Endothelial cell (in vitro differentiated cells): ENCODE results near the gene FBXL22. TPM values are rescaled to one million over a fixed set of nuclear protein-coding genes. Genes with fewer than 3 reads are reported as not detected.

ENCODE experiments used
- DNase-seq: peaks from one replicate; pipeline ENCODE4 v3.0.0; 2021; ENCODE audit warnings: low spot score
- H3K27ac Mint-ChIP-seq: one replicate; pipeline ENCODE4 v1.8.0; 2021; ENCODE audit warnings: mixed read lengths, inconsistent platforms; ENCODE audit not compliant: unreplicated experiment
- H3K27me3 Mint-ChIP-seq: one replicate; pipeline ENCODE4 v1.8.0; 2021; ENCODE audit warnings: mild to moderate bottlenecking, moderate library complexity, mixed read lengths, inconsistent platforms; ENCODE audit not compliant: unreplicated experiment
- H3K36me3 Mint-ChIP-seq: one replicate; pipeline ENCODE4 v1.8.0; 2021; ENCODE audit warnings: mild to moderate bottlenecking, low read depth, mixed read lengths, inconsistent platforms; ENCODE audit not compliant: unreplicated experiment
- H3K4me1 Mint-ChIP-seq: one replicate; pipeline ENCODE4 v1.8.0; 2021; ENCODE audit warnings: mild to moderate bottlenecking, mixed read lengths, inconsistent platforms; ENCODE audit not compliant: unreplicated experiment
- H3K4me3 Mint-ChIP-seq: one replicate; pipeline ENCODE4 v1.8.0; 2021; ENCODE audit warnings: mild to moderate bottlenecking, mixed read lengths, inconsistent platforms; ENCODE audit not compliant: unreplicated experiment
- H3K9me3 Mint-ChIP-seq: one replicate; pipeline ENCODE4 v1.8.0; 2021; ENCODE audit warnings: mixed read lengths, inconsistent platforms; ENCODE audit not compliant: unreplicated experiment
- total RNA-seq: library from RNA; stranded (reverse); fragmentation: NEBNext Ultra II Directional; extraction: Animal tissue kit (Norgen Biotek cat#: 25700); gene quantifications from one replicate; pipeline ENCODE4 v1.2.1, GENCODE V29; 2021; ENCODE audit not compliant: unreplicated experiment
- TF ChIP-seq, protein P1 (sequence below): fragments of 200-600 bp; sonication (generic); IDR thresholded peaks from one replicate; pipeline ENCODE4 v1.5.0; 2021; ENCODE audit warnings: antibody characterized with exemption; ENCODE audit not compliant: unreplicated experiment

The FBXL22 gene
- total RNA-seq, 1 donor from 2014 or later, result 0.31 TPM

DNA sequence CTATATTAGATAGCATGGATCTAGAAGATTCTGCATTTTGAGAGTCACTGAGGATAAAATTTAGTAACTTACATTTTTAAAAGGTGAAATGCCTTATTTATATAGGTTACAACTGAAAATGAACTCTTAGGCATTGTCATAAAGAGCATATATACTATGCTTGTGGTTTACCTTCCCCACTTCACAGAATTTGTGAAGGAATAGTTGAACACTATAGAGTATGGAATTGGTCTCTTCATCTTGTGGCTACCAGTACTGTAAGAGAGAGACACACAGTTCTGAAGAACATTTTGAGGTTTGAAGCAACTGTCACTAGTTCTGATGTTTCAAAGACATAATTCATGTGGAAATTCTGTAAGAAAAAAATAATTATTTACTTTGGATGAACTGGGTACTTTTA, 41.7 kb upstream of the FBXL22 start:
- peaks cover 9% of the 10 kb centered on the region for H3K36me3 Mint-ChIP-seq
- no peak for DNase-seq
- no peaks in the 10 kb centered on the region for H3K9me3 Mint-ChIP-seq
- H3K27me3 Mint-ChIP-seq, result peaks cover 2% of the 10 kb centered on the region
- no peak overlapping the region for H3K4me3 Mint-ChIP-seq
- peaks cover 8% of the 10 kb centered on the region for H3K4me1 Mint-ChIP-seq
- no peak overlapping the region for H3K27ac Mint-ChIP-seq
- TF ChIP-seq, protein P1, sequence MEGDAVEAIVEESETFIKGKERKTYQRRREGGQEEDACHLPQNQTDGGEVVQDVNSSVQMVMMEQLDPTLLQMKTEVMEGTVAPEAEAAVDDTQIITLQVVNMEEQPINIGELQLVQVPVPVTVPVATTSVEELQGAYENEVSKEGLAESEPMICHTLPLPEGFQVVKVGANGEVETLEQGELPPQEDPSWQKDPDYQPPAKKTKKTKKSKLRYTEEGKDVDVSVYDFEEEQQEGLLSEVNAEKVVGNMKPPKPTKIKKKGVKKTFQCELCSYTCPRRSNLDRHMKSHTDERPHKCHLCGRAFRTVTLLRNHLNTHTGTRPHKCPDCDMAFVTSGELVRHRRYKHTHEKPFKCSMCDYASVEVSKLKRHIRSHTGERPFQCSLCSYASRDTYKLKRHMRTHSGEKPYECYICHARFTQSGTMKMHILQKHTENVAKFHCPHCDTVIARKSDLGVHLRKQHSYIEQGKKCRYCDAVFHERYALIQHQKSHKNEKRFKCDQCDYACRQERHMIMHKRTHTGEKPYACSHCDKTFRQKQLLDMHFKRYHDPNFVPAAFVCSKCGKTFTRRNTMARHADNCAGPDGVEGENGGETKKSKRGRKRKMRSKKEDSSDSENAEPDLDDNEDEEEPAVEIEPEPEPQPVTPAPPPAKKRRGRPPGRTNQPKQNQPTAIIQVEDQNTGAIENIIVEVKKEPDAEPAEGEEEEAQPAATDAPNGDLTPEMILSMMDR, result no peak

DNA sequence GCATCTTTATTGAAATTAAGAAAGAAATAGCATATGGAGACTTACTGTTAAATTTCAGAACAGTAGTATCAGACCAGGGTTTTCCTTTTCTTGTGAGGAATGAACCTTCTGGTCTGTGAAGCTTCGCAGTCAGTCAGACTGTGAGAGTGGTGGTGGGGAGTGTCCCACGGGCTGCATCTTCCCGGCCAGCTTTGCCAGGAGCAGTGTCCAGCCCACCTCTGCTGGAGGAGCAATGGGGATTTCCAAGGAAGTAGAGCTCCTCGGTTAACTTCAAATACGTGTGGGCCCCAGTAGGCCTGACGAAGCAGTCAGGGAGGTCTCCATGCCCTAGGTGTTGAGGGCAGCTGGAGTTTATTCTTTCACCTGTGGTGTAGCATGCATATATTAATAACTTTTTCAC, 40.9 kb upstream of the FBXL22 start:
- no peak for DNase-seq
- H3K27ac Mint-ChIP-seq, result no peak overlapping the region
- H3K36me3 Mint-ChIP-seq, result peaks cover 14% of the 10 kb centered on the region

GRCh38 chr15:63556736-63557135, 40.5 kb upstream of the FBXL22 start:
- TF ChIP-seq, protein P1, result no peak
- H3K36me3 Mint-ChIP-seq, result peaks cover 14% of the 10 kb centered on the region
- H3K4me3 Mint-ChIP-seq, result no peak overlapping the region
- DNase-seq, result no peak
- H3K4me1 Mint-ChIP-seq, result peaks cover 8% of the 10 kb centered on the region
- no peak overlapping the region for H3K27ac Mint-ChIP-seq
- H3K27me3 Mint-ChIP-seq, result peaks cover 2% of the 10 kb centered on the region
- no peaks in the 10 kb centered on the region for H3K9me3 Mint-ChIP-seq

More for the DNA sequence above, 40.9 kb upstream of the FBXL22 start:
- peaks cover 2% of the 10 kb centered on the region for H3K27me3 Mint-ChIP-seq
- no peaks in the 10 kb centered on the region for H3K9me3 Mint-ChIP-seq
- no peak overlapping the region for H3K4me3 Mint-ChIP-seq
- TF ChIP-seq, protein P1, result no peak
- H3K4me1 Mint-ChIP-seq, result peaks cover 8% of the 10 kb centered on the region

DNA sequence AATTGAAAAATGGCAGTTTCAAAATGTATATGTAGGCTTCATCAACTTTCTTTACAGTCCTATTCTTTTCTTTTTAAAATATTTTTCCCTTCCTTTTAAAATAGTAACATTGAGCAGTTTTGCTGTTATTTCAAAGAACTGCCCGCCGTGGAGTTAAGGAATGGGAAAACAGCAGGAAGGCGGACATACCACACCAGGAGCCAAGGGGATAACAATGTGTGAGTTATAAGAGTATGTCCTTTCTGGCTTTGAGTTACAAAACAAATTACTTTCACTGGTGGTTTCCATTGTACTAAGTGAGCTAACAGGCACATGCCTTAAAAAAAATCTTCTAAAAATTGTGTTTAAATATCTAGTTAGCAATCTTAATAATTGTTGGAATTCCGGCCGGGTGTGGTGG, 37.4 kb upstream of the FBXL22 start:
- Mint-ChIP-seq H3K9me3 (no peaks in the 10 kb centered on the region), H3K36me3 (peaks cover 17% of the 10 kb centered on the region), H3K27ac (no peak overlapping the region), H3K4me3 (no peak overlapping the region), H3K4me1 (peaks cover 8% of the 10 kb centered on the region), H3K27me3 (peaks cover 2% of the 10 kb centered on the region)
- TF ChIP-seq, protein P1, result no peak
- no peak for DNase-seq

DNA sequence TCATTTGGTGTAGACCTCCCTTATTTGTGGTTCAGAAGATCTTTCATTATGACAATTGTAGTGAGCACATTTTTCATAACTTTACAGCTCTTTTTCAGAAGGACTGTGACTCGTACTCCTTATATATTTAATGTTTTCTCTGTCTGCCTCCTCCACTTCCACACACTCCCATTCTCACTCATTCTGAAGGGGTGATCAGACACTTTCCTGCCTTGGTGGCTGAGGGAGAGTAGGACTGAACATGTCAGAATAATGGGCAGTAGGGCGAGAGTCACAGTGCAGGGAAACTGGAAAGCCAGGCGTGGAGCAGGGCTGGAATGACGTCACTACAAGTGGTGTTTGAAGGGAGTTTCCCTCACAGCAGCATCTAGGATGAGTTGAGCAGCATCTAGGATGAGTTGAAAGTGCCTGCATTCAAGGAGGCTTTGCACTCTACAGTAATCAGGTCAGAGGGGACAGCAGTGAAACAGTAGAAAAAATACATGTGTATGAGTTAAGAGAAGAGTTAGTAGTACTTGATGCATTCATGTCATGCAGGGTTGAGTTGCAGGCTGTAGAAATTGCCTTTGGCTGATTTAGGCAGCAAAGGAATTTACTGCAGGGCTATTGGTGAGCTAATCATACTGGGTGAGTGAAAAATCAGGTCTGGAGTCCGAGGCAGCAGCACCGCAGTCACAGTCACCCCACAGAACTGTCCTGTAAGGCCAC, 36.3 kb upstream of the FBXL22 start:
- peaks cover 2% of the 10 kb centered on the region for H3K27me3 Mint-ChIP-seq
- H3K27ac Mint-ChIP-seq, result no peak overlapping the region
- DNase-seq, result no peak
- peak overlapping the region; percentile 38 for H3K4me3 Mint-ChIP-seq
- no peaks in the 10 kb centered on the region for H3K9me3 Mint-ChIP-seq
- H3K36me3 Mint-ChIP-seq, result peaks cover 18% of the 10 kb centered on the region
- TF ChIP-seq, protein P1, result no peak
- peaks cover 8% of the 10 kb centered on the region for H3K4me1 Mint-ChIP-seq
